Nephron (organoid): ENCODE measurements around the gene ALK.

ENCODE experiments used
- H3K27ac Mint-ChIP-seq, 3 experiments: 2 replicates each; pipeline ENCODE4 v1.8.0; 2020; ENCODE audit warnings: mixed read lengths in 3 of 3, mild to moderate bottlenecking in 2 of 3, moderate library complexity in 1 of 3
- H3K27me3 Mint-ChIP-seq: 2 replicates; pipeline ENCODE4 v1.8.0; 2021; ENCODE audit warnings: low read depth, mild to moderate bottlenecking, moderate library complexity, mixed read lengths
- H3K36me3 Mint-ChIP-seq: 2 replicates; pipeline ENCODE4 v1.8.0; 2020; ENCODE audit warnings: low read depth, mixed read lengths
- H3K4me1 Mint-ChIP-seq: 2 replicates; pipeline ENCODE4 v1.8.0; 2020; ENCODE audit warnings: mixed read lengths
- H3K4me3 Mint-ChIP-seq, 3 experiments: 2 replicates each; pipeline ENCODE4 v1.8.0; 2020; ENCODE audit warnings: mild to moderate bottlenecking in 3 of 3, mixed read lengths in 3 of 3, moderate library complexity in 2 of 3
- H3K9me3 Mint-ChIP-seq: 2 replicates; pipeline ENCODE4 v1.8.0; 2020; ENCODE audit warnings: mixed read lengths
- TF ChIP-seq, protein P1 (sequence below), 3 experiments: fragments of 200-600 bp; sonication (generic); IDR thresholded peaks; one replicate each; pipeline ENCODE4 v1.5.0; 2021; ENCODE audit warnings: antibody characterized with exemption in 3 of 3; ENCODE audit not compliant: unreplicated experiment in 3 of 3

The ALK gene

DNA sequence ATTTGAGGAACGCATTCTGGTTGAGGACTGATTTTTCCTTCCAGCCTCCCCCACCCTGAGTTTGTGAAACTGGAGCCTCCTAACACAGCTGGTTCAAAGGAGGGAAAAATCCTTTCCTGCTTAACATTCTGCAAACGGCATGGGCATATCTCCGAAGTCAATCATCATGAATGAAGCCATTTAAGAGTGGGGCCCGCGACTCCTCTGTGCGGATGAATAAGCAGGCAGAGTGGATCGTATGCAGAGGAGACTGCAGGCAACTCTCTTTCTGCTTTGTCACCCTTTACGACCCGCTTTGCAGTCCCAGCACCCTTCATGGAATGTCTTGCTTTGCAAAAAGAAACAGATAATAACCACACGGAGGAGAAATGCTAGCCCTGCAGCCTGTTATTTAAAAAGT lies 500.9 kb downstream of the ALK start:
- H3K36me3 Mint-ChIP-seq, result no peaks in the 10 kb centered on the region
- no peak overlapping the region for H3K4me3 Mint-ChIP-seq
- H3K27ac Mint-ChIP-seq, result peak overlapping the region in 1 of 3 experiments; percentile 57
- H3K9me3 Mint-ChIP-seq, result peaks cover 3% of the 10 kb centered on the region
- TF ChIP-seq, protein P1, sequence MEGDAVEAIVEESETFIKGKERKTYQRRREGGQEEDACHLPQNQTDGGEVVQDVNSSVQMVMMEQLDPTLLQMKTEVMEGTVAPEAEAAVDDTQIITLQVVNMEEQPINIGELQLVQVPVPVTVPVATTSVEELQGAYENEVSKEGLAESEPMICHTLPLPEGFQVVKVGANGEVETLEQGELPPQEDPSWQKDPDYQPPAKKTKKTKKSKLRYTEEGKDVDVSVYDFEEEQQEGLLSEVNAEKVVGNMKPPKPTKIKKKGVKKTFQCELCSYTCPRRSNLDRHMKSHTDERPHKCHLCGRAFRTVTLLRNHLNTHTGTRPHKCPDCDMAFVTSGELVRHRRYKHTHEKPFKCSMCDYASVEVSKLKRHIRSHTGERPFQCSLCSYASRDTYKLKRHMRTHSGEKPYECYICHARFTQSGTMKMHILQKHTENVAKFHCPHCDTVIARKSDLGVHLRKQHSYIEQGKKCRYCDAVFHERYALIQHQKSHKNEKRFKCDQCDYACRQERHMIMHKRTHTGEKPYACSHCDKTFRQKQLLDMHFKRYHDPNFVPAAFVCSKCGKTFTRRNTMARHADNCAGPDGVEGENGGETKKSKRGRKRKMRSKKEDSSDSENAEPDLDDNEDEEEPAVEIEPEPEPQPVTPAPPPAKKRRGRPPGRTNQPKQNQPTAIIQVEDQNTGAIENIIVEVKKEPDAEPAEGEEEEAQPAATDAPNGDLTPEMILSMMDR (IDR thresholded peaks at IDR 0.05; ENCODE audit: unreplicated experiment in 3 of 3), result no peak
- peaks cover 12% of the 10 kb centered on the region for H3K27me3 Mint-ChIP-seq
- peaks cover 42% of the 10 kb centered on the region for H3K4me1 Mint-ChIP-seq

DNA sequence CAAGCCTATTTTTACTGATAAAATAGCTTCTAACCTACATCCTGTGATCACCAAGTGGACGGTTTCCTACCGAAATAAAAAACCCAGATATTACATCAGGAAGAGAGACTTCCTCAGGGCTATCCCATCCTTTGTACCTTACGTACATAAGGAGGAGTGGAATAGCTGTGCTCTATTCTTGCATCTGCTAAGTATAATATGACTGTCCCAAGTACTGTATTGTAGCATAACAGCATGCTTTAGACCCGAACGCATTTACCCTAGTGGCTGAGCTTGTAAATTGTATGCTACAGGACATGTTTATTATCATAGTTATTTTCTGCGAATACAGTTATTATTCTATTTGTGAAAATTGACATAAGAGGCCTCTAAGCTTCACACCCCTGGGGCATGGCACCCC lies 503.8 kb downstream of the ALK start:
- Mint-ChIP-seq H3K27me3 (peaks cover 9% of the 10 kb centered on the region), H3K36me3 (no peaks in the 10 kb centered on the region), H3K4me1 (peaks cover 32% of the 10 kb centered on the region), H3K9me3 (peaks cover 5% of the 10 kb centered on the region), H3K4me3 (no peak overlapping the region), H3K27ac (peak overlapping the region in 1 of 3 experiments; percentile 72)
- TF ChIP-seq, protein P1 (IDR thresholded peaks at IDR 0.05; ENCODE audit: unreplicated experiment in 3 of 3), result peak in 2 of 3 experiments; percentile 23 to 26

DNA sequence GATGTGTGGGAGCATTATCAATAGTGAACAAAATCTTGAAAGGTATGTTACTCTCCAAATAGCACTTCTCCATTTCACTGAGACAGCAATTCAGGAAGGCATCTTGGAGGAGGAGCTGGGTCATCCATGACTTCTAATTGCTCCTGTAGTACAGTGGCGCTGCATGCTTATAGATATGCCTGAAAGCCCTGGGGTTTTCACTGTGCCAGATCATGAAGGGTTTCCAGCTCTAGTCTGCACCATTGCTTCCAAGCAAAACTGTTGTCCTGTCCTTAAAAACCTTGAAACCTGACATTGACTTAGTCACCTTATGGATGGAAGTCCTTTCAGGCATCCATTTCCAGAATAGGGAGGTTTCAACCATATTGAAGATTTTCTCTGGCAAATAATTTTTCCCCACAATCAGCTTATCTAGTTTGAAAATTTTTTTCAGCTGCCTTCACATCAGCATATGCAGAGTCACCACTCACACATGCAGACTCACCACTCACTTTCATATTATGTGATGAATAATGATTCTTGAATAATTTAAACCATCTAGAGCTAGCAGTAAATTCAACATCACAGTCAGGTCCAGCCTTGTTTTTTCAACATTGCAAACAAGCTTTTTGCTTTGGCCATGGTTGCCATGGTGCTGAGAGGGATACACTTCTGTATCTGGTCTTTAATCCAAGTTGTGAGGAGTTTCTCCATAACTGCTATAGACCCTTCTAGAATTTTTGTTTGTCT lies 509.0 kb downstream of the ALK start:
- Mint-ChIP-seq H3K27ac (no peak overlapping the region), H3K4me3 (no peak overlapping the region), H3K4me1 (no peaks in the 10 kb centered on the region), H3K36me3 (no peaks in the 10 kb centered on the region), H3K27me3 (peaks cover 10% of the 10 kb centered on the region), H3K9me3 (peaks cover 8% of the 10 kb centered on the region)
- TF ChIP-seq, protein P1 (IDR thresholded peaks at IDR 0.05; ENCODE audit: unreplicated experiment in 3 of 3), result no peak

DNA sequence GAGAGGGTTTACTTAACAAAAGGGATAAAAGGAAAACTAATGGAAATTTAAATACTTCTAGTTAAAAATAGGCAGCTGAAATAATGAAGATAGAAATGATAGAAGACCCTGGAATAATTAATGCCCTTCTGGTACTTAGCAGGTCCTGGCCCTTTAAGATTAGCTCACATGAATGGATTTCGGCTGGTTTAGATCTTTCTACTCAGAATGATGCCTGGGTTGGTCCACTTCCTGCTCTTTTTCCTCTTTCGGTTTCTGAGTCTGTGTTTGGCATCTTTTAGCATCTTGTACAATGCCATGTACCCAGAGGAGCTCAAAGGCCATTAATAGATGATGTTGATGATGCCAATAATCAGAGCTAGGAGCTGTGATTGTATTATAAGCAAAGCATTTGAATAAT lies 515.7 kb downstream of the ALK start:
- no peak overlapping the region for H3K4me3 Mint-ChIP-seq

DNA sequence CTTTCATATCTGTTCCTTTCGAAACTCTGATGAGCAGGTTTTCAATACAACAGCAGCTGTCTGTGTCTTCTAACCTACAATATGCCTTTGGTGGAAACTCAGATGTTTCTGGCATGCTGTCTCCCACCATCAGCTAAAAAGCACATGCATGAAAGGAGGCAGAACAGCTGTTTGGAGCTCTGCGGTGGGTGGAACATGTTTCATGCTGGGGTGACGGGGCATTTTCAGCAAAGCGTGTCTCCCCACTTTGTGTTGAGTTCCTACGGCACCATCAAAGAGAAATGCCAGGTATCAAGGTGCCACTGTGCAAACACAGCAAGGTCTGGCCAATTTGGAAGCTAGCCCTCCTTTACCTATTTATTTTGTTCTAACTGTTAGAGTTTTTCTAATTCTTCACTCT lies 516.1 kb downstream of the ALK start:
- Mint-ChIP-seq H3K9me3 (no peaks in the 10 kb centered on the region), H3K27me3 (peaks cover 28% of the 10 kb centered on the region), H3K36me3 (no peaks in the 10 kb centered on the region), H3K4me3 (no peak overlapping the region), H3K27ac (no peak overlapping the region), H3K4me1 (peaks cover 32% of the 10 kb centered on the region)
- TF ChIP-seq, protein P1 (IDR thresholded peaks at IDR 0.05; ENCODE audit: unreplicated experiment in 3 of 3), result no peak

More for the DNA sequence above, 515.7 kb downstream of the ALK start:
- Mint-ChIP-seq H3K27ac (no peak overlapping the region), H3K27me3 (peaks cover 31% of the 10 kb centered on the region), H3K4me1 (peaks cover 32% of the 10 kb centered on the region), H3K36me3 (no peaks in the 10 kb centered on the region), H3K9me3 (no peaks in the 10 kb centered on the region)
- TF ChIP-seq, protein P1 (IDR thresholded peaks at IDR 0.05; ENCODE audit: unreplicated experiment in 3 of 3), result no peak

DNA sequence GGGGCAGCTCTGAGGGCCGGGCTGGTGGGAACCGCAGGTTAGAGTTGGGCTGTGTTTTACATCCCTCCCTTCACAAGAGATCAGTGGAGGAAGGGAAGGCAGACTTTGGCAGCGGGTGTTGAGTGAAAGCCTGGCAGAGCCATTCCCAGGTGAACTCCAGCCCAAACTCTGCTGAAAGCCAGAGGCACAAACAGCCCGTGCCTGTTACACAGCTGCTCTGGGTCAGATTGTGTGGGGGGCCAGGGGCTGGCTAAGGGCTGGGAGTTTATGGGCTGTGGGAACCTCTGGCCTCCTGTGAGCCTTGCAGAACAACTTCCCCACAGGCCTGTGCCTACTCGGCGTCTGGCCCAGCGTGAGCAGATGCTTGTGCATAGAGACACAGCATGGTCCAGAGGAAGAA lies 519.4 kb downstream of the ALK start:
- Mint-ChIP-seq H3K27ac (peak overlapping the region in 2 of 3 experiments; percentile 67 to 84), H3K4me1 (peaks cover 52% of the 10 kb centered on the region), H3K9me3 (no peaks in the 10 kb centered on the region), H3K27me3 (peaks cover 27% of the 10 kb centered on the region), H3K4me3 (no peak overlapping the region), H3K36me3 (no peaks in the 10 kb centered on the region)
- TF ChIP-seq, protein P1 (IDR thresholded peaks at IDR 0.05; ENCODE audit: unreplicated experiment in 3 of 3), result no peak
